NCI-H1105 (cell line): ENCODE measurements around the gene M1AP.

Experiments used
- DNase-seq: peaks from one replicate; lab custom pipeline; 2025; lab: John Stamatoyannopoulos, UW

The M1AP gene

GRCh38 chr2:74524955-74525716 lies 123.0 kb downstream of the M1AP start:
- no peak for DNase-seq

- no peak for DNase-seq
These were observed 124.1 kb downstream of the M1AP start for GRCh38 chr2:74524005-74524404.

DNA sequence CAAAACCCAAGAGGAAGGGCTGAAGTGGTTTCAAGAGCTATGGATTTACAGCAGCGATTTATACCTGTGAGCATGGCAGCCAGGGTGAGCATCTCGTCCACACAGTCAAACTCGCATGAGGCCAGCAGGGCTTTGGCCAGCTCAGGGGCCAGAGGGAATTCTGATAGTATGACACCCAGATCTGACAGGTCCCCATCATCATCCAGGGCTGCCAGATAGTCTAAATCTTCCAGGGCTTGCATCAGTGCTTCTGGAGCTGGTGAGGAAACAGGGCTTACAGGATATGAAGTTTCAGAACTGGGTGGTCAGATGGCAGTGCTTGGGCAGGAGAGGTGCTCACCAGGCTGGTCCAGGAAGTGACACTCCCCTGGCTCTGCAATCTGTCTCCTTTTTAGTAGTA lies 125.6 kb downstream of the M1AP start:
- no peak for DNase-seq

GRCh38 chr2:74516650-74517049 lies 131.5 kb downstream of the M1AP start:
- DNase-seq = no peak

- DNase-seq = no peak
These were observed 132.0 kb downstream of the M1AP start for GRCh38 chr2:74515981-74516633.

DNA sequence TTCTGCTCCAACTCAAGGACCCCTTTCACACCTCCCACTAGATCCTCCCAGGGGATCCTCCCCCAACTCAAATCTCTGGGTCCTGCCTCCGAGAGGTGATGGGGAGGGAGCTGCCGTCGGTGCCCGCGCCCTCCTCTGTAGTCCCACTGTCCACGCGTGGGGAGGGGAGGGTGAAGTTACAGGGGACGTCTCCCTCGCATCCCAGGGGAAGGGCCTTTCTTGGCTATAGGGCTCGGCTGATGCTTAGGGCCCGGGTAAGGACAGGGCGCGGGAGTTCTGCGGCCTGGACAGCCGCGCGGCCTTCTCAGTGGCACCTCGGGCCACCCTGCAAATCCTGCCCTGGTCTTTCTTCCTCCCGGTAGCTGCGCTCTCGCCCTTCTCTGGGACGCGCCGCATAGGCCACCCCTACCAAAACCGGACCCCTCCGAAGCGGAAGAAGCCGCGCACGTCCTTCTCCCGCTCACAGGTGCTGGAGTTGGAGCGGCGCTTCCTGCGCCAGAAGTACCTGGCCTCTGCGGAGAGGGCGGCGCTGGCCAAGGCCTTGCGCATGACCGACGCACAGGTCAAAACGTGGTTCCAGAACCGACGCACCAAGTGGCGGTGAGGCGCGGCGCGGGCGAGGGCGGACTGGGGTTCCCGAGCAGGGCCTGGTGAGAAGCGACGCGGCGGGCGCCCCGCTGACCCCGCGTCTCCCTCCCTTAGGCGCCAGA lies 132.7 kb downstream of the M1AP start:
- DNase-seq = no peak

DNA sequence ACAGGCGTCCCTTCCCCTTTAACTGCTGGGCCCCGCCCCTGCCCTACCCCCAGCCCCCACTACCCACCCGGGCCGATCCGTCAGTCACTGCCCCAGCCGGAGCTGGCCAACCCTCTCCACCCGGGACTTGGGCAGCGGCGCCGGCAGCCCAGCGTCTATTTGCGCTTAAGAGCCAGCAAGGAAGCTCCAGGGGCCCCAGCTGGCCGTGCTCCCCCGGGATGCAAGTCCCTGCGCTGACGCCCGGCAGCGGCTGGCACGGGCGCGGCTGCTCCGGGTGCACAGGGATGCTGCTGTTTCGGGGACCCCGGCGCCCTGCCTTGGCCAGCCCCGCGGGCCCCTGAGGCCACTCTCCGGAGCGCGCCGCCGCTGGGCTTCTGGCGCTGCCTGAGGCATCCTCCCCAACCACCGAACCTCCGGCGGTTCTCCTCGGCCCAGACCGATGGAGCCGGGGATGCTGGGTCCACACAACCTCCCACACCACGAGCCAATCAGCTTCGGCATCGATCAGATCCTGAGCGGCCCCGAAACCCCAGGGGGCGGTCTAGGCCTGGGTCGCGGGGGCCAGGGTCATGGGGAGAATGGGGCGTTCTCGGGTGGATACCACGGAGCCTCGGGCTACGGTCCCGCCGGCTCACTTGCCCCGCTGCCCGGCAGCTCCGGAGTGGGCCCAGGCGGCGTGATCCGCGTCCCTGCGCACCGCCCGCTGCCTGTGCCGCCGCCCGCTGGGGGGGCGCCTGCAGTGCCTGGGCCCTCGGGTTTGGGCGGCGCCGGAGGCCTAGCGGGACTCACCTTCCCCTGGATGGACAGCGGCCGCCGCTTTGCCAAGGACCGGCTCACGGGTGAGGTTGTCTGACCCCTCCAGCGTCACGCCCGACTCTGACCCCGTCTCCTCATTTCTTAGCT lies 133.5 kb downstream of the M1AP start, which contains the start of gene TLX2:
TLX2 (plus strand) TSS at position 83 of the 903 bp plus-strand sequence; CDS start at position 440, 357 bp downstream.
- no peak for DNase-seq

DNA sequence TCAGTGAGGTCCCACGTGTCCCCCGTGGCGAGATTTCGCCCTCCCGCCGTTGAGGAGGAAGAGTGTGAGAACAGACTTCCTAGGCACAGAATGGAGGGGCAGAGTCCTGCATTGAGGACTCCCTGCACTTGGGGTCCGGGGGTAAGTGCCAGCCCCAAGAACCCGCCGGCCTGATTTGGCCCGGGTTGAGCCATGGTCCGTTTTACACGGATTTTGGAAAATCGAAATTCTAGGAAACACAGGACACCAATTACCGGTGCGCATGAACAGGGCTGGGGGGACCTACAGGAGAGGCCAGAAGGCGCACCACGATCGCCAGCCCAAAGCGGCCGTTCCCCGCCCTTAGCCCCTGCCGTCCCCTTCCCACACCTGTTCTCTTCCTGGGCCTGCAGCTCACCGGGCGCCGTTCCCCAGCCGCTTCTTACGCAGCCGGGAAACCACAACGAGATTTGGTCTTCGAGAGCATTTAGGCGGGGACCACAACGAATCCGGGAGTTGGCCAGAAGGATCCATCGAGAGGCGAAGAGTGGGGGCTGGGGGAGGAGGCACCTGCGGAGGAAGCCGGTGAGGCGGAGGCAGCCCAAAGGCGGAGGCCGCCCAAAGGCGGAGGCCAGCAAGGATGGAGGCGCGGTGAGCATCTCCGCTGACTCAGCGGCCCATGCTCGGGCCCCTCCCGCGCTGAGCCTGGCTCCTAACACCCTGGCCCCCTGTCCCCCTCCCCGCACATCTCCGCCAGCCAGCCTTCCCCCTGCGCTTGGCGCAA lies 134.3 kb downstream of the M1AP start:
- DNase-seq = no peak

GRCh38 chr2:74512744-74513604 lies 135.2 kb downstream of the M1AP start:
- DNase-seq = no peak

GRCh38 chr2:74511104-74511989 lies 136.8 kb downstream of the M1AP start:
- no peak for DNase-seq

- DNase-seq = no peak
These were observed 137.9 kb downstream of the M1AP start for GRCh38 chr2:74510272-74510671.

DNA sequence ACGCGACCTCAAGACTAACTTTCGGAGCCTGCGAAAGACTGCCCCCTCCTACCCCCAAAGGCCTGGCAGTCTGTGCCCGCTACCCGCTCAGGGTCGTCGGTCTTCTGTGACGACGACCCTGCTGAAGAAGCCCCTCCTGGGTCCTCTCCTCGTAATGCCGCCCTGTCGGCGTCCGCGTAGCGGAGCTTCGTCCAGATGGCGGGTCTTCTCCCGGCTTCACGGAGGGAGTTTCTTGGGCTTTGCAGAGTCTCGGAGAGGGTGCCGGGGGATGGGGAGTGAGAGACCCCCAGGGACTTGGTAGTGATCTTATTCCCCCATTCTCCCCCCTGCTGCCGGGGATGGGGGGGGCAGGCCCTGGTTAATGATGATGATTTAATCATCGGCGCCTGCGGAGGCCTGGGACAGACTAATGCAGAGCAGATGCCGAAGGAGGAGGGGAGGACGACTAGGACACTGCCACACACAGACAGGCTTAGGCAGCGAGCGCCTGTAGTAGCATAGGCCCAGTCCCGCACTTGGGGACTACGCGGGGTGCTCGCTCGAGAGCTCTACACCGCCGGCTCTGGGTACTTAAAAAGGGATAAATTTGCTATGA lies 140.1 kb downstream of the M1AP start:
- no peak for DNase-seq
